ENCODE data around the gene LILRA2. TPM values are rescaled to one million over a fixed set of nuclear protein-coding genes. Genes with fewer than 3 reads are reported as not detected.
"Not testable (repeated sequence)": the region's sequence is repeated elsewhere in the genome, so short reads cannot be mapped to it uniquely, and the experiment has no call there.

LILRA2 gene
- total RNA-seq, 1 experiment from 2014 or later = not detected

DNA sequence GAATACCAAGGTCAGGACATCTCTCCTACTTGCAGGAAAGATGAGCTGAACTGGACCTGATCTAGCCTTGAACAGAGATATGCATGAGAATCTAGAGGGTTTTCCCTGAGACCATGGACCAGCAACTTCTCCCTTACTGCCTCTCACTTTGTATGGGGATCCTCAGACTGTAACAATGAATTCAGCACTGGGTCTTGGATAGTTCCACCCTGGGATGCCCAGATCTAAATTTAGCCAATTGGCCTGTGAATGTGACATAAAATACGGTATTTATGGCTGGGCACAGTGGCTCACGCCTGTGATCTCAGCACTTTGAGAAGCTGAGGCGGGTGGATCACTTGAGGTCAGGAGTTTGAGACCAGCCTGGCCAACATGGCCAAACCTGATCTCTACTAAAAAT lies 15.3 kb upstream of the LILRA2 start:
- H3K9me3 Mint-ChIP-seq (ENCODE audit: unreplicated experiment) = peaks cover 9% of the 10 kb centered on the region
- H3K4me1 Mint-ChIP-seq (ENCODE audit: low read depth, unreplicated experiment) = no peaks in the 10 kb centered on the region
- H3K4me3 Mint-ChIP-seq (ENCODE audit: unreplicated experiment) = no peak overlapping the region
- Histone ChIP-seq H3K36me3 (ENCODE audit: control insufficient read depth, insufficient read depth, low read length) (no peaks in the 10 kb centered on the region), H3K4me3 (ENCODE audit: low read depth, low read length) (no peak overlapping the region), H3K9me3 (no peaks in the 10 kb centered on the region), H3K4me1 (no peaks in the 10 kb centered on the region), H3K27me3 (replicated peaks; ENCODE audit: control insufficient read depth, insufficient read depth, low read length) (no peaks in the 10 kb centered on the region)
- H3K36me3 Mint-ChIP-seq (ENCODE audit: insufficient read depth, unreplicated experiment) = no peaks in the 10 kb centered on the region
- no peak overlapping the region for H3K27ac Mint-ChIP-seq (ENCODE audit: unreplicated experiment)
- DNase-seq = no peak
- POLR2A ChIA-PET = no interaction called here
- TF ChIP-seq CTCF (IDR thresholded peaks at IDR 0.05; ENCODE audit: insufficient read depth in 1 of 2, low read depth in 1 of 2, low read length in 1 of 2, severe bottlenecking in 1 of 2, unreplicated experiment in 1 of 2) = no peak
- CTCF ChIA-PET = no interaction called here
- peaks cover 4% of the 10 kb centered on the region for H3K27me3 Mint-ChIP-seq (ENCODE audit: insufficient read depth, unreplicated experiment)
- intact Hi-C loops (cut with micrococcal nuclease; ENCODE audit: unreplicated experiment) = no loop called here
- BruUV-seq (replicated peaks) = no TSS peak

DNA sequence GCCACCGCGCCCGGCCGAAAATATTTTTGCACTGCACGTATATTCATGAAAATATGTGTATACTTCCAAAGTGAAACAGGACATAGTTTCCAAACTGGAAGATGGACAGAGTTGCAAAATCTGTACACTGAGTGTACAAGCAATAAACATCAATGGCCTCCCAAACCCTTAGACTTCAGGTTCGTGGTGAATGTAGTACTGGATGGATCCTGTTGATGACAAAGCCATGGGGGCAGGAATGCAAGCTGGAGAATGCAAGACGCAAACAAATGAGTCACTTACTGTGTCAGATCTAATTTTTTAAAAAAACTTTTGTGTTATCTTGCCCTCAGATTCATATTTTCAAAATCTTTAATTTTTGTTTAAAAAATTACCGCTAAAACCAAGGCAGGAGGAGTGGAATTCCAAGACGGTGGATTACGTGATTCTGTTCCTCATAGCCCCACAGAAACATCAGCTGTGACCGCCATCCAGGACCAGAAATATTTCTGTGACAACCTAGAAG lies 12.7 kb upstream of the LILRA2 start:
- DNase-seq = no peak
- Mint-ChIP-seq H3K27ac (ENCODE audit: unreplicated experiment) (no peak overlapping the region), H3K4me1 (ENCODE audit: low read depth, unreplicated experiment) (no peaks in the 10 kb centered on the region), H3K36me3 (ENCODE audit: insufficient read depth, unreplicated experiment) (no peaks in the 10 kb centered on the region), H3K4me3 (ENCODE audit: unreplicated experiment) (no peak overlapping the region), H3K27me3 (ENCODE audit: insufficient read depth, unreplicated experiment) (peaks cover 4% of the 10 kb centered on the region), H3K9me3 (ENCODE audit: unreplicated experiment) (peaks cover 9% of the 10 kb centered on the region)
- H3K4me1 ChIP-seq = no peaks in the 10 kb centered on the region
- intact Hi-C loops (cut with micrococcal nuclease; ENCODE audit: unreplicated experiment) = no loop called here
- no peaks in the 10 kb centered on the region for H3K27me3 ChIP-seq (replicated peaks; ENCODE audit: control insufficient read depth, insufficient read depth, low read length)
- ChIA-PET CTCF (no interaction called here), POLR2A (no interaction called here)
- BruUV-seq (replicated peaks) = no TSS peak
- no peak for TF ChIP-seq CTCF (IDR thresholded peaks at IDR 0.05; ENCODE audit: insufficient read depth in 1 of 2, low read depth in 1 of 2, low read length in 1 of 2, severe bottlenecking in 1 of 2, unreplicated experiment in 1 of 2)
- H3K9me3 ChIP-seq = no peaks in the 10 kb centered on the region
- H3K4me3 ChIP-seq (ENCODE audit: low read depth, low read length) = no peak overlapping the region
- H3K36me3 ChIP-seq (ENCODE audit: control insufficient read depth, insufficient read depth, low read length) = no peaks in the 10 kb centered on the region

DNA sequence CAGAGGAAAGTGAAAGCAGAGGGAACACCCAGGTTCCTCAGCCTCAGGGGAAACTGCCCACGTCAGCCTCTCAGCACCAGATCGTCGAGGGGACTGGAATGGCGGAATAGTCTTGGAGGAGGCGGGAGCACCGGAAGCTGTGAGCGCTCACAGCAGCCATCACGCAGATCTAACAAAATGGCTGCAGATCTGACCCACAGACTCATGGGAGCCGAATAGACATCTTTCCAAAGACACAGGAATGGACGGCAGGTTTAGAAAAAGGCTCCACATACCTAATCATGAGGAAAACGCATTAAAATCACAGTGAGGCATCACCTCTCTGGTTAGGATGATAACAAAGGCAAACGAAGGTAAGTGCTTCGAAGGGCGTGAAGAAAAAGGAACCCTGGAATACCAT lies 11.8 kb upstream of the LILRA2 start:
- intact Hi-C loops (cut with micrococcal nuclease; ENCODE audit: unreplicated experiment) = no loop called here
- H3K4me3 Mint-ChIP-seq (ENCODE audit: unreplicated experiment) = peak overlapping the region; percentile 59

DNA sequence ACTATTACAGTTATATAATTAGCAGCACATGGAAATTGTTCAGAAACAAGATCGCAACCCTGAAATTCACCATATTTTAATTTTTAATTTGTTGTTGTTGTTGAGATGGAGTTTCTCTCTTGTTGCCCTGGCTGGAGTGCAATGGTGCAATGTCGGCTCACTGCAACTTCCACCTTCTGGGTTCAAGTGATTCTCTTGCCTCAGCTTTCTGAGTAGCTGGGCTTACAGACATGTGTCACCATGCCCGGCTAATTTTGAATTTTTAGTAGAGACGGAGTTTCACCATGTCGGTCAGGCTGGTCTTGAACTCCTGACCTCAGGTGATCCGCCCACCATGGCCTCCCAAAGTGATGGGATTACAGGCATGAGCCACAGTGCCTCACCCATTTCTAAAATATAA lies 10.4 kb upstream of the LILRA2 start:
- not testable (repeated sequence) for H3K4me3 Mint-ChIP-seq (ENCODE audit: unreplicated experiment); H3K9me3 Mint-ChIP-seq (ENCODE audit: unreplicated experiment)

More for the DNA sequence above, 11.8 kb upstream of the LILRA2 start:
- CTCF ChIA-PET = no interaction called here
- no peaks in the 10 kb centered on the region for H3K36me3 ChIP-seq (ENCODE audit: control insufficient read depth, insufficient read depth, low read length)
- no peaks in the 10 kb centered on the region for H3K27me3 ChIP-seq (replicated peaks; ENCODE audit: control insufficient read depth, insufficient read depth, low read length)
- no peak for DNase-seq
- Mint-ChIP-seq H3K9me3 (ENCODE audit: unreplicated experiment) (peaks cover 9% of the 10 kb centered on the region), H3K4me1 (ENCODE audit: low read depth, unreplicated experiment) (no peaks in the 10 kb centered on the region), H3K27me3 (ENCODE audit: insufficient read depth, unreplicated experiment) (peaks cover 4% of the 10 kb centered on the region), H3K27ac (ENCODE audit: unreplicated experiment) (no peak overlapping the region), H3K36me3 (ENCODE audit: insufficient read depth, unreplicated experiment) (no peaks in the 10 kb centered on the region)
- H3K4me3 ChIP-seq (ENCODE audit: low read depth, low read length) = no peak overlapping the region
- POLR2A ChIA-PET = no interaction called here
- no peaks in the 10 kb centered on the region for H3K4me1 ChIP-seq
- no TSS peak for BruUV-seq (replicated peaks)
- TF ChIP-seq CTCF (IDR thresholded peaks at IDR 0.05; ENCODE audit: insufficient read depth in 1 of 2, low read depth in 1 of 2, low read length in 1 of 2, severe bottlenecking in 1 of 2, unreplicated experiment in 1 of 2) = no peak
- H3K9me3 ChIP-seq = no peaks in the 10 kb centered on the region

More for the DNA sequence above, 10.4 kb upstream of the LILRA2 start:
- intact Hi-C loops (cut with micrococcal nuclease; ENCODE audit: unreplicated experiment); H3K36me3 Mint-ChIP-seq (ENCODE audit: insufficient read depth, unreplicated experiment); H3K27ac Mint-ChIP-seq (ENCODE audit: unreplicated experiment); POLR2A ChIA-PET; H3K27me3 ChIP-seq (replicated peaks; ENCODE audit: control insufficient read depth, insufficient read depth, low read length); DNase-seq; H3K36me3 ChIP-seq (ENCODE audit: control insufficient read depth, insufficient read depth, low read length); H3K4me3 ChIP-seq (ENCODE audit: low read depth, low read length); H3K4me1 Mint-ChIP-seq (ENCODE audit: low read depth, unreplicated experiment); CTCF ChIA-PET; H3K9me3 ChIP-seq; H3K4me1 ChIP-seq; H3K27me3 Mint-ChIP-seq (ENCODE audit: insufficient read depth, unreplicated experiment); BruUV-seq (replicated peaks): not testable (repeated sequence)
